HG03064 (cell line): ENCODE data around the gene NF1.
"Not testable (repeated sequence)": the region's sequence is repeated elsewhere in the genome, so short reads cannot be mapped to it uniquely, and the experiment has no call there.

Experiments
- ATAC-seq: cut with Tn5 transposase; IDR thresholded peaks from one replicate; pipeline ENCODE4 v1.9.1; 2021; ENCODE audit warnings: low read depth; ENCODE audit not compliant: unreplicated experiment

The NF1 gene

GRCh38 chr17:31167111-31167510 lies 72.3 kb downstream of the NF1 start:
- no peak for ATAC-seq

GRCh38 chr17:31171701-31172100 lies 76.9 kb downstream of the NF1 start:
- no peak for ATAC-seq

- ATAC-seq = no peak
Measured at GRCh38 chr17:31172388-31172787, 77.6 kb downstream of the NF1 start.

GRCh38 chr17:31174215-31174614 lies 79.4 kb downstream of the NF1 start:
- no peak for ATAC-seq

GRCh38 chr17:31175237-31175636 lies 80.5 kb downstream of the NF1 start:
- no peak for ATAC-seq

- not testable (repeated sequence) for ATAC-seq
Measured at GRCh38 chr17:31176143-31176542, 81.4 kb downstream of the NF1 start.

- not testable (repeated sequence) for ATAC-seq
Measured at GRCh38 chr17:31178951-31179350, 84.2 kb downstream of the NF1 start.

- no peak for ATAC-seq
Measured at GRCh38 chr17:31195305-31195704, 100.5 kb downstream of the NF1 start.

- no peak for ATAC-seq
Measured at GRCh38 chr17:31198026-31198425, 103.2 kb downstream of the NF1 start.

GRCh38 chr17:31198666-31199065 lies 103.9 kb downstream of the NF1 start:
- not testable (repeated sequence) for ATAC-seq

- ATAC-seq = no peak
Measured at GRCh38 chr17:31200287-31200686, 105.5 kb downstream of the NF1 start.

- ATAC-seq = no peak
Measured at GRCh38 chr17:31202968-31203367, 108.2 kb downstream of the NF1 start.

- ATAC-seq = no peak
Measured at GRCh38 chr17:31211352-31212012, 116.7 kb downstream of the NF1 start.

- no peak for ATAC-seq
Measured at GRCh38 chr17:31216031-31216751, 121.4 kb downstream of the NF1 start.

- ATAC-seq = no peak
Measured at GRCh38 chr17:31224366-31224765, 129.6 kb downstream of the NF1 start.

GRCh38 chr17:31225831-31226230 lies 131.1 kb downstream of the NF1 start:
- no peak for ATAC-seq

GRCh38 chr17:31226373-31226772 lies 131.6 kb downstream of the NF1 start:
- no peak for ATAC-seq

GRCh38 chr17:31226950-31227349 lies 132.2 kb downstream of the NF1 start:
- no peak for ATAC-seq

- no peak for ATAC-seq
Measured at GRCh38 chr17:31231852-31232251, 137.1 kb downstream of the NF1 start.

GRCh38 chr17:31235110-31235509 lies 140.3 kb downstream of the NF1 start:
- ATAC-seq = no peak

GRCh38 chr17:31236137-31236536 lies 141.4 kb downstream of the NF1 start:
- ATAC-seq = no peak

GRCh38 chr17:31236712-31237111 lies 141.9 kb downstream of the NF1 start:
- no peak for ATAC-seq
